ENCODE data around the gene FAM171A1.
"Not testable (repeated sequence)": the region's sequence is repeated elsewhere in the genome, so short reads cannot be mapped to it uniquely, and the experiment has no call there.

FAM171A1 gene

DNA sequence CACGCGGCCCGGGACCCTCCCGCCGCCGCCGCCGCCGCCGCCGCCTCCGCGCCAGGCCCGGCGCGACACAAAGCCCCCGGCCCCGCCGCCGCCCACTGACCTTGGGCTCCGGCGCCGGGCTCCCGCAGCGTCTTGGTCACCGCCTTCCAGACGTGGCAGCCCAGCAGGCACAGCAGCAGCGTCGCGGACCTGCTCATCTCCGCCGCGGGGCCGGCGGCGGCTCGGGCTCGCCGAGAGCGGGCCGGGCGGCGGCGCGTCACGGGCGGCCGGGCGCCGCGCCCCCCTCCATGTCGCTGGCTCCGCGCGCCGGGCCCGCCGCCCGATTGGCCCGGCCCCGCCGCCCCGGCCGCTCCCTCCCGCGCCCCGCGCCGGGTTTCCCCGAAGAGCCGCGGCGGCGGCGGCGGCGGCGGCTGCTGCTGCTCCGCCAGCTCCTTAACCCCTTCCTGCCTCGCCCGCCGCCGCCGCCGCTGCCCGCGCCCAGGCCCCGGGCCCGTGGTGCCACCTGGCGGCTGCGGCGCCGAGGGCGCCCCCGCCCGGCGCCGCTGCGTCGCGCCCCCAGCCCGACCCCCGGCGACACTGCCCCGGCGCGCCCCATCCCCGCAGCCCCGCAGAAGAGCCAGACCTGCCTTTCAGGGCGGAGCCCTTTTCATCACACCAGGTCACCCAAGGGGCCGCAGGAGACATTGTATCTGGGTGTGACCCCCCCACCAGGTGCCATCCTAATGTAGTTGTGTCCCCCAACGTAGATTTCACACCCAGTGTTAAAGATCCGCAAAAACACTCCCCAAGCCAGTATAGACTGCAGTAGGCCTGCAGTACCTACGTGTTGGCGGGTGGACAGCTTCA, at the start of gene FAM171A1:
Gene FAM171A1 (minus strand): TSS at position 434 of the 846 bp plus-strand sequence. CDS start 237 bp downstream, at position 197.
- peak; percentile 73 for DNase-seq

DNA sequence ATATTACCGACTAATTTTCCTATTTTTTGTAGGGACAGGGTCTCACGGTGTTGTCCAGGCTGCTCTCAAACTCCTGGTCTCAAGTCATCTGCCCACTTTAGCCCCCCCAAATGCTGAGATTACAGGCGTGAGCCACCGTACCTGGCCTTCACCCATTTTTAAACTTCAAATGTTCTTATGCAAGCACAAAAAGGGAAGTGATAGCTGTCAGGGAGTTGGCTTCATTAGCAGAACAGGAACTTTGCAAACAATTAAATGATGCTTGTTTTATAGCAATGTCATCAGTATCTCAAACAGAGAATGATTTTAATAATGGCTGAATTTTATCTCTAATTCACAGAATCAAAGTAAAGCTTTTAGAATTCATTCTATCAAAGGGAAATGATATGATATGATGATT, 49.8 kb upstream of the FAM171A1 start:
- no peak for DNase-seq

DNA sequence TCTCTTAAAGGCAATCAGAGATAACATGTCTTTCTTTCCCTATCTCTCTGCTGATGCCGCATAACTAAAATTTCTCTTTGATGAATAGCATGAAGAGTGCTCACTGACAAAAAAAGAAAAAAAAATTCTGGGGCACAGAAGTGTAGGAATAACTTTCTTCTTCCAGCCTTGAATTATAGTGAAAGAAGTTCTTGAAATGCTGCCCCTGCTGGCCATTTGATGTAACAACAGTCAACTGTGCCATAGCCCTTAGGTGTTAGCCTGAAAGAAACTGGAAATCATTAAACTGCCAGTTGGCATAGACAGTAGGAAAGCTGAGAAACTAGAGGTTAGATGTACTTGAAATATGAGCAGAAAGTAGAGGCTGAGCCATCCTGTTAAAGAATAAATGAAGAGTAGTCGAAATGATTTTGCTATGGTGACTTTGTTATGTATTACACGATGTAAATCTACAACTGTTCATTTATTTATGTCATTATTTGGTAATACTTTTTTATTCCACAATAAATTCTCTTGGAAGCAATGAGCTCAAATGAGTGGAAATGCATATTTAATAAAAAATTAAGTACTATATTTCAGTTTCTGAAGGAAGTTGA, 48.3 kb upstream of the FAM171A1 start:
- DNase-seq, result peak; percentile 29

DNA sequence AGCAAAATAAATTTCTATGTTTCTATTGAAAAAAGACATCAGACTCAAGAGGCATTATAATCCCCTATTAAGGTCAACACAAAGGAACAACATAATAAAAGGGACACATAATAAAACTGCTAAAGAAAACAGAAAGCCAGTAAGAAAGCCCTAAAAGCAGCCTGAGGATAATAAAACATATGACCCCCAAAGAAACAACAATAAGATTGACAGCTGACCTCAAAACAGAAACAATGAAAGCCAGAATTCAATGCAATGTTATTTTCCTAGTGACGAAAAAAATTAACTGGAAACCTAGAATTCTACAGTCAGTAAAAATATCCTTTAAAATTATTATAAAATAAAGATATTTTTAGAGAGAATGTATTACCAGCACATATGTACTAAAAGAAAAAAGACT, 44.9 kb upstream of the FAM171A1 start:
- no peak for DNase-seq

DNA sequence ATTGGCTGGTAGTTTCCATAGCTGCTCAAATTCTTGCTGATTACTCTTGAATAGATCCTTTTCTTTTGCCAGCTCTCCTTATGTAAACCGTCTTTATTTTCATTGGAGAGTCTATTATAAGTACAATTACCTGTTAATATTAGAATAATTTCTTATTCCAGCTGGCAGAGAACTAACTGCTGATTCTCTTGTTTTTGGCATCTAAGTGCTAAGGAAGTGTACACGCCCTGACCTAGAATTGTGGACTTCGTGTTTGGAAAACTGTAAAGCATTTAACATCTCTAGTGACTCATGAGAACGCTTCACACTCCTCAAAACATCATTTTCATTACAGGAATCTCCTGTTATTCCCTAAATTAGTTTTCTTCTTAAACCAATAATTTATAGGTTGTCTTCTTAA, 39.9 kb upstream of the FAM171A1 start:
- no peak for DNase-seq

DNA sequence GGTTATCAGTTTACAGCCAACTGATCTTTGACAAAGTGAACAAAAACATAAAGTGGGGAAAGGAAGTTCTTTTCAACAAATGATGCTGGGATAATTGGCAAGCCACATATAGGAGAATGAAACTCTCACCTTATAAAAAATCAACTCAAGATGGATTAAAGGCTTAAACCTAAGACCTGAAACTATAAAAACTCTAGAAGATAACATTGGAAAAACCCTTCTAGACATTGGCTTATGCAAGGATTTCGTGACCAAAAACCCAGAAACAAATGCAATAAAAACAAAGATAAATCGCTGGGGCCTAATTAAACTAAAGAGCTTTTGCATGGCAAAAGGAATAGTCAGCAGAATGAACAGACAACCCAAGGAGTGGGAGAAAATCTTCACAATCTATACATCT, 38.3 kb upstream of the FAM171A1 start:
- not testable (repeated sequence) for DNase-seq

DNA sequence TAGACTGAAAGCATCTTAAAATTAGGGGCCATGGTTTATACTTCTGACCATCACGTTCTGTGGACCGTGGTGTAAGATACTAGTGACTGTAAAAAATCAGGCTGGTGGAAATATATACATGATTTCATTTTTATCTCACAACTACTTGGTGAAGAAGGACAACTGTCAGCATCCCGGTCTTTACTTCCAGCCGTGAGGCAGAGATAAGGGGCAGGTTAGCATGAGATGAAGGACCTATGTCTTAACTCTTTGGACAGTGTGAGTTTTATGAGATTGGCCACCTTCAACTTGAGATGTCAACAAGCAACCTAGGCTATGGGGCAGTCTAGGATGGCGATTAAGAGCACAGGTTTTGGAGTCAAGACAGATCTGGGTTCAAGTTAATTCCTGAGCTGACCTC, 37.5 kb upstream of the FAM171A1 start:
- DNase-seq, result no peak

DNA sequence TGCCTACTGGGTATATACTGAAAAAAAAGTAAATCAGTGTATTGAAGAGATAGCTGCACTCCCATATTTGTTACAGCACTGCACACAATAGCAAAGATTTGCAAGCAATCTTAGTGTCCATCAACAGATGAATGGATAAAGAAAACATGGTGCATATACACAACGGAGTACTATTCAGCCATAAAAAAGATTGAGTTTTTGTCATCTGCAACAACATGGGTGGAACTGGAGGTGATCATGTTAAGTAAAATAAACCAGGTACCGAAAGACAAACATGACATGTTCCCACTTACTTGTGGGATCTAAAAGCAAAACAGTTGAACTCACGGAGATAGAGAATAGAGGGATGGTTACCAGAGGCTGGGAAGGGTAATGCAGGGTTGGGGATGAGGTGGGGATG, 34.2 kb upstream of the FAM171A1 start:
- no peak for DNase-seq

DNA sequence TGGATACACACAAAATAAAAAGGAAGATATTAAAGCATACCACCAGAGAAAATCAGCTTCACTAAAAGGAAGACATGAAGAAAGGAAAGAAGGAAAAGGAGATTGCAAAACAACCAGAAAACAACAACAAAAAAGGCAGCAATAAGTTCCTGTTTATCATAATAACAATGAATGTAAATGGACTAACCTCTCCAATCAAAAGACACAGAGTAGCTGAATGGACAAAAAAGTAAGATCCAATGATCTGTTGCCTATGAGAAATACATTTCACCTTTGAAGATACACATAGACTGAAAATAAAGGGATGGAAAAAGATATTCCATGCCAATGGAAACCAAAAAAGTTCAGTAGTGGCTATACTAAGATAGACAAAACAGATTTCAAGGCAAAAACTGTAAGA, 30.3 kb upstream of the FAM171A1 start:
- no peak for DNase-seq

DNA sequence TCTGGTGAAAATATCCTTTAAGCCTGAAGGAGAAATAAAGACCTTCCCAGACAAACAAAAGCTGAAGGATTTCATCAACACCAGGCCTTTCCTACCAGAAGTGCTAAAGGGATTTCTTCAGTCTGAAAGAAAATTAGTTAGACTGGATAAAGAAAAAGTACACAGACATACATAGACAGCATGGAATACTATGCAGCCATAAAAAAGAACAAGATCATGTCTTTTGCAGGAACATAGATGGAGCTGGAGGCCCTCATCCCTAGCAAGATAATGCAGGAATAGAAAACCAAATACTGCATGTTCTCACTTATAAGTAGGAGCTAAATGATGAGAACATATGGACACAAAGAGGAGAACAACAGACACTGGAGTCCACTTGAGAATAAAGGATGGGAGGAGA, 29.4 kb upstream of the FAM171A1 start:
- not testable (repeated sequence) for DNase-seq

DNA sequence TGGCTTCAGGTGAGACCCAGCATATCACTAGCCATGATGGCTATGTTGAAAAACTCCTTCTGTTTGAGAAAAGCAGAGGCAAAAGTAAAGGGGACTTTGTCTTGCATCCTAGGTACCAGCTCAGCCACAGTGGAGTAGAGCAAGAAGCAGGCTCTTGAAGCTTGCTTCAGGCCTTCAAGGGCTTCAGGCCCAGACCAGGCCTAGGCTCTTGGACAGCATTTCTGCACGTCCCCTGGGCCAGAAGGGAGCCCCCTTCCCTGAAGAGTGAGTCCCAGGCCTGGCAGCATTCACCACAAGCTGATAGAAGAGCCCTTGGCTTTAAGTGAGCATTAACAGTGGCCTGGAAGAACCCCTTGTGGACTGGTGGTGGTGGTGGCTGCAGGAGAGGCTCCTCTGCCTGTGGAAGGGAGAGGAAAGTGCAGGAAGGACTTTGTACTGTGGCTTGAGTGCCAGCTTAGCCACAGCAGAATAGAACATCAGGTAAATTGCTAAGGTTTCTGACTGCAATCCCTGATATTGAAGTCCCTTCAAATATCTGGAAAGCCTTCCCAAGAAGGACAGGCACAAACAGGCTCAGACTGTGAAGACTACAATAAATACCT, 28.1 kb upstream of the FAM171A1 start:
- no peak for DNase-seq

DNA sequence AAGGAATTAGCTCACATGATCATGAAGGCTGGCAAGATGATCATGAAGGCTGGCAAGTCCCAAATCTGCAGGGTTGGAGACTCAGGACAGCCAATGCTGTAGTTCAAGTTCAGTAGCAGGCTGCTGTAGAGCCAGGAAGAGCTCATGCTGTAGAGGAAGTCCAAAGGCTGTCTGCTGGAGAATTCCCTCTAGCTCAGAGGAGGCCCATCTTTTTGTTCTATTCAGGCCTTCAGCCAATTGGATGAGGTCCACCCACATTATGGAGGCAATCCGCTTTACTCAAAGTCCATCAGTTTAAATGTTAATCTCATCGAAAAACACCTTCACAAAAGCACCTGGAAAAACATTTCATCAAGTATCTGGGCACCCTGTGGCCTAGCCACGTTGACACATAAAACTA, 24.8 kb upstream of the FAM171A1 start:
- DNase-seq, result no peak

DNA sequence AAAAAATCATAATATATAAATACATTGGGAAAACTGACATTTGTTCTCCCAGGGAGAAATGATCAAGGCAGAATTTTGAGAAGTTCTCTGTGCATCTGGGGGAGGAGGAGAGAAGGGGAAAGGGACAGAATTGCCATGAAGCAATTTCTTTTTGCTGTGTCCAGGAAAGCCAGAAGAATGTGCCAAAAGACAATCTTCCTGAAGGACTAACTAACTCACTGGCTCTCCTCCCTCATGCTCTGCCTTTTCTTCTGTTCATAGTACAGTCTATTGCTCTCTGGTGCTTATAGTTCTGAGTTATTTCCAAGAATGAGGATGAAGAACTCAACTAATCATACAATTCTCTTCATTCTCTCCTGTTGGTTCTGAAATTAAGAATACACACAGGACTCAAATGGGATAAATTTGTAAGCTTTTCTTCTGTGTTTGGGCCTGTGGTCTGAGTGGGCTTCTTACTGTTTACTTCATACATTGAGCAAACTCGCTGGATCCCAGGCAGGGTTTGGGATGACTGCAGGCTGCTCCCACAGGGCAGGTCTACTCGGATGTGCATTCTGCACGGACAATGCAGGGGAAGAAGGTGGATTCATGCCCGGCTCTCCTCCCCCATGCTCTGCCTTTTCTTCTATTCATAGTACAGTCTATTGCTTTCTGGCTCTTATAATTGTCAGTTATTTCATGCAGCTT, 22.2 kb upstream of the FAM171A1 start:
- DNase-seq, result no peak

DNA sequence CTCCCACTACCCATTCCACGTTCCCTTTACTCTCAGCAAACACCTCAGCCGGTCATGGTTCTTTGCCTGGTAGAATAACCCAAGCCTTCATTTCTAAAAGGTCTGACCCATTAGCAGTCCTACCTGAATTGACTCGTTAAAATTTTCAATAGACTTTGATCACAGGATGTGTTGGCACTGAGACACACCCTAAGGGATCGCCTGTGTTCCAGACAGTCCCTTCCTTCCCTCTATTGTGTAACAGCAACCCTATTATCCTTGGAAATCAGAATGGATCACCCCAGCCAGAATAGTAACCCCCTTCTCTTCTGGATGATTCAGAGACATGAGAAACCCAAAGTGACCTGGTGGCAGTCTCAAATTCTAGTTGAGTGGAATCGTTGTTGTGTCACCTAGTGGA, 20.4 kb upstream of the FAM171A1 start:
- no peak for DNase-seq

DNA sequence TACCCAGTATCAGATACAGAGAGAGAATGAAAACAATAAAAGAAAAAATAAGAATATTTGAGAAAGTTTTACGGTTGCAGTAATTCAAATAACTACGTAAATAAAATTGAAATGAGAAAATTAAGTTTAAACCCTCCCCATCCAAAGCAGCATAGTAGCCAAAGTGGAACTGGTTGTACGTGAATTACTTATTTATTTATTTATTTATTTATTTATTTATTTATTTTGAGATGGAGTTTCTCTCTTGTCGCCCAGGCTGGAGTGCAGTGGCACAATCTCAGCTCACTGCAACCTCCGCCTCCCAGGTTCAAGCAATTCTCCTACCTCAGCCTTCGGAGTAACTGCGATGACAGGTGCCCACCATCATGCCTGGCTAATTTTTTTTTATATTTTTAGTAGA, 17.1 kb upstream of the FAM171A1 start:
- not testable (repeated sequence) for DNase-seq

DNA sequence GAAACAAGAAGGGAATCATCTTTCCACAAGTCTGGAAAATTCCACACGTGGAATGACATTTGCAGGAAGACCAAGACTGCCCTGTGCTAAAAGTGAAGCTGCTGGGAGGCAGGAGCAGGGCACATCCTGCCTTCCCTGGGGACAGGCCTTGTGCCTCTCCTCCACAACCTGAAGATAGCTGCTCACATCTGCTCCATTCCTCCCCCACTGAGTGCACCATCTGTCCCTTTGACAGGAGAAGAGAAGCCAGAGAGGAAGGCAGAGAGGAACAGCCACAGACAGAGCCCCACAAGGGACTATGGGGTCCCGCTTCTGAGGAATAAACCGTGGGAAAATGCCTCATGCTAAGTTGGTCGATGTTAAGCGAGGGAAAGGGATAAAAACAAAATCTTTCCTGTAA, 15.9 kb upstream of the FAM171A1 start:
- no peak for DNase-seq

DNA sequence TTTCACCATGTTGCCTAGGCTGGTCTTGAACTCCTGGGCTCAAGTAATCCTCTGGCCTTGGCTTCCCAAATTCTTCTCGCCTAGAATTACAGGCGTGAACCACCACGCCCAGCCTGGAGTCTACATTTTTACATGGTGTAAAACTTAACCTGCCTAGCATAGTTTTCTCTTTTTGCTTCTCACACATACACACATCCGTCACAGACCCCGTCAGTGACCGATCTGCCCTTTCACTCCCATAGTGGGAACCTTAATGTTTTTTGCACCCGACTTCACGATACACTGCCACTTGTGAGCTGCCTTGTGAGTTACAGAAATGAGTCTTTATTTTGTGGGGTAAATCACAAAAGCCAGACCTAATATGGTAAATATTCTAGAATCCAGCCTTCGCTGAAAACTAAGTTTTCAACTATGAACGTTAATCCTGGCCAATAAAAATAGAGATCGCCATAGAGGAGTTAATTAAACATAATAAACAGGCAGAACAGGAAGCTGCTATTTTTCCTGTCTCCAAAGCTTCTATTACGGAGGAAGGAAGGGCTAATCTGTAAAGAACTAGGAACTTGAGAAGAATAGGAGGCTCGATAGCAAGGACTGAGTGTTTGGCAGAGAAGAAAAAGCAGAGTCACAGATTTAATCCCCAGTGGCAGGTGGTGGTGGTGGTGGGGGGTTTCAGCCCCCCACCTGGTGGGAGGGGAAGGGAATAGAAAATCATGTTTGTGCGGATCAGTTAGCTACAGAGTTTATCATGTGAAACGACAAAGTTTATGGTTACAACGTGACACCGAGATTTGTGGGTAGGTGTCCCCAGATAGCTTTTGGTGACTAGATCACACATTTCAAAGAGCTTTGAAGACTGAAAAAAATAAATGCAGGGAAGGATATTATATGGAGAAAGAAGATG, 14.7 kb upstream of the FAM171A1 start:
- no peak for DNase-seq

DNA sequence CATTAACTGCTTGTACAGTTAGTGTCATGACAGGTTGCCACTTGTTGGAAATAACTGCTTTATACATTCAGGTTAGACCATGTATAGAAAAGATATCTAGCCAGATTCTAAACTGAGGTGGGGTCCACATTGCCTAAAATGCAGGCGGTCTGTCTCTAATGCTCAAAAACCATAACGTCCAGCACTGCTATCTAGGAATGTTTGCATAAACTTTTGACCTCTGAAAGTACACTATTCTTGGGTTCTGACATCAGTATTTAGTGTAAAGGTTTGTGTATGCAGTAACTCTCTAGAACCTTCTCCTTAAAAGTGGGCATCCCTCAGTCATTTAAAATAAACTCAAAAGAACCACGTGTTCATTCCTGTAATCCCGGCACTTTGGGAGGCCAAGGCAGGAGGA, 10.3 kb upstream of the FAM171A1 start:
- no peak for DNase-seq

DNA sequence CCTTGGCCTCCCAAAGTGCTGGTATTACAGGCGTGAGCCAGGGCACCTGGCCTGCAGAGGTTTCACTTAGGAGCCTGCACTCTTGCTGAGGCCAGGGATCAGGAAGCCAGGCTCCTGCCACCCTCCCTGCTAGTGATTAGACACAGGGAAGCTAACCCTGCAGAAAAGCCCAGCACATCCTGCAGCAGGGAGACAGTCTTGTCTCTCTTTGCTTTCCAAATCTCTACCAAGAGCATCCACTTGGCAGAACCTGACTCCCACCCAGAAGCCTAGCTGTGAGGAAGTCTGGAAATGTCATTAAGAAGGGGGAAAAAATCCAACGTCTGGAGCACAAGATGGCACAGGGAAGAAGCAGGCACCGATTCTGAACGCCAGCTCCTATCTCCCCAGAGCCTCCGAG, 8.0 kb upstream of the FAM171A1 start:
- no peak for DNase-seq

DNA sequence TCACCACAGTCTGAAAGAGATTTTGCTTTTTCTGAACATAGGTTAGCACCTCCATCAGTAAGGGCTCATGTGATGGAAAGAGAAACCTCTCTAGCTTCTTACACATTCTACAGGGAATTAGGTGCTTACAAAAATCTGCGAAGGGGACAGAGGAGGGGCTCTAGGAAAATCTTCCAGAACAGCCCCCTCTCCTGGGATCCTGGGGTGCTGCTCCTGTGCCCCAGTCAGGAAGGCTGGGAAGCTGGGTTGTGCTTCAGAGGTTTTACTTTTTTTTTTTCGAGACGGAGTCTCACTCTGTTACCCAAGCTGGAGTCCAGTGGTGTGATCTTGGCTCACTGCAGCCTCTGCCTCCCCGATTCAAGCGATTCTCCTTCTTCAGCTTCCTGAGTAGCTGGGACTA, 7.5 kb upstream of the FAM171A1 start:
- DNase-seq, result no peak

DNA sequence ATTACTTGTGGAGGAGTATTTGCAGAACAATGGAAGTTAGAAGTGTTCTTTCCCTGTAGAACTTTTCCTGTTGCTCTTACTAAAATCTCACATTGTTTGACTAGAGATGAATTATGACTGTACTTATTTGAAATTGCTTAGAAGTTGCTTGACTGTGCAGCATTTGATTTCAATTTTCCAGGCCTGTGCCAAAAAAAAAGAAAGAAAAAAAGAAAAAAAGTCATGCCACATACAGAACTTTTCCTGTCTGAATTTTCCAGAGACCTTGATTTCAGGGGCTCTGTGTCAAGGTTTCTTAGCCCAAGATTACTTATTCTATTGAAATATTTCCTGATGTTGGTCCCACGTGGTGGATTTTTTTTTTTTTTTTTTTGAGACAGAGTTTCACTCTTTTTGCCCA, 3.5 kb upstream of the FAM171A1 start:
- DNase-seq, result no peak

DNA sequence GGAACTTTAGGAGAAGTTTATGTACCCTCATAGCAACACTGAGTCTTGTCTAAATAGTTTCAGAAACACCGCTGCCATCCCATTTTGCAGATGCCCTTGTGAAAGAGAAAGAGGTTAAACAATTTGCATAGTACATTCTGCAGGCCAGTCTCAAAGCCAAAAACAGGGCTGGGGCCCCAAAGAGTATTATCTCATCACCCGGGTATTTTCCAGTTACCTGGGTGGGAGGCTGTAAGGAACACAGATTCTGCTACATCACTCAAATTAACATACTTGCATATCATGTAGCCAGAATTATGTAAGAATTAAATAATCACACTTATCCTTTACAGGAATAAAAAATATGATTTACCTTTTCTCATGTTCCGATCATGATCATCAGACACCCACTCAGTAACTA, 3.1 kb upstream of the FAM171A1 start:
- DNase-seq, result no peak

DNA sequence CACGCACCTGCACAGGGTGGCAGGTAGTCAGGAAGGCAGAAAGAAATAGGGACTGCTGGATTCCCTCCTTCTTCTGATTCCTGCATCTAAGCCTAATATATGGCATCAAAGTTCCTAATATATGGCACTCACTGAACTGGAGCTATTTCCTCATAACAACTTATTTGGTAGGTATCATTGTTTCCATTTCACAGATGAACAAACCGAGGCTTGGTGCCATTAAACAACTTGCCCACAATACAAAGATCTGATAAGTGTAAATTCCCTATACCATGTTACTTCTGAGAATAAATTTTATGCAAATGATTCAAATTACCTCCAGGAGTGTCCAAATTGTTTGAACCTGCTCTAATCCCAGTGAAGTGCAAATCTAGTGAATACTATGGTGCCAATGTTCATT, 2.1 kb upstream of the FAM171A1 start:
- no peak for DNase-seq

Measured in CD4-positive, alpha-beta T cell treated with Interleukin-21 for 1 hour (primary cell).